B cell (primary cell): Measurements from ENCODE around the gene DZIP1L.

ENCODE experiments used
- EZH2 ChIP-seq: IDR thresholded peaks from 2 replicates; pipeline ENCODE4 v1.6.1; 2012; ENCODE audit warnings: borderline replicate concordance, low read depth, mild to moderate bottlenecking, moderate library complexity, low read length; ENCODE audit not compliant: insufficient read depth, poor library complexity, severe bottlenecking
- TF ChIP-seq, protein P1 (sequence below): fragments of 200-600 bp; IDR thresholded peaks from one replicate; pipeline ENCODE4 v1.8.0; 2022; ENCODE audit warnings: antibody characterized with exemption, mild to moderate bottlenecking

GRCh38 chr3:138081371-138082084, 33.9 kb downstream of the DZIP1L start:
- TF ChIP-seq, protein P1, sequence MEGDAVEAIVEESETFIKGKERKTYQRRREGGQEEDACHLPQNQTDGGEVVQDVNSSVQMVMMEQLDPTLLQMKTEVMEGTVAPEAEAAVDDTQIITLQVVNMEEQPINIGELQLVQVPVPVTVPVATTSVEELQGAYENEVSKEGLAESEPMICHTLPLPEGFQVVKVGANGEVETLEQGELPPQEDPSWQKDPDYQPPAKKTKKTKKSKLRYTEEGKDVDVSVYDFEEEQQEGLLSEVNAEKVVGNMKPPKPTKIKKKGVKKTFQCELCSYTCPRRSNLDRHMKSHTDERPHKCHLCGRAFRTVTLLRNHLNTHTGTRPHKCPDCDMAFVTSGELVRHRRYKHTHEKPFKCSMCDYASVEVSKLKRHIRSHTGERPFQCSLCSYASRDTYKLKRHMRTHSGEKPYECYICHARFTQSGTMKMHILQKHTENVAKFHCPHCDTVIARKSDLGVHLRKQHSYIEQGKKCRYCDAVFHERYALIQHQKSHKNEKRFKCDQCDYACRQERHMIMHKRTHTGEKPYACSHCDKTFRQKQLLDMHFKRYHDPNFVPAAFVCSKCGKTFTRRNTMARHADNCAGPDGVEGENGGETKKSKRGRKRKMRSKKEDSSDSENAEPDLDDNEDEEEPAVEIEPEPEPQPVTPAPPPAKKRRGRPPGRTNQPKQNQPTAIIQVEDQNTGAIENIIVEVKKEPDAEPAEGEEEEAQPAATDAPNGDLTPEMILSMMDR, result no peak
- TF ChIP-seq EZH2, result no peak
